ENCODE results near the gene CT45A8. TPM values are rescaled to one million over a fixed set of nuclear protein-coding genes. Genes with fewer than 3 reads are reported as not detected.
"Not testable (repeated sequence)": the region's sequence is repeated elsewhere in the genome, so short reads cannot be mapped to it uniquely, and the experiment has no call there.

The CT45A8 gene
- not detected for total RNA-seq

- H3K36me3 Mint-ChIP-seq (ENCODE audit: low read depth); H3K4me3 Mint-ChIP-seq; H3K27ac Mint-ChIP-seq; H3K9me3 Mint-ChIP-seq (ENCODE audit: low read depth); ATAC-seq; H3K4me1 Mint-ChIP-seq; DNase-seq; H3K27me3 Mint-ChIP-seq; CTCF ChIA-PET; intact Hi-C loops (cut with DNase I, micrococcal nuclease); POLR2A ChIA-PET: not testable (repeated sequence)
Observed at GRCh38 chrX:135854438-135854837, at the start of gene CT45A8. CT45A8 (minus strand) TSS chrX:135854538; CDS start chrX:135850783, 3,755 bp downstream.

DNA sequence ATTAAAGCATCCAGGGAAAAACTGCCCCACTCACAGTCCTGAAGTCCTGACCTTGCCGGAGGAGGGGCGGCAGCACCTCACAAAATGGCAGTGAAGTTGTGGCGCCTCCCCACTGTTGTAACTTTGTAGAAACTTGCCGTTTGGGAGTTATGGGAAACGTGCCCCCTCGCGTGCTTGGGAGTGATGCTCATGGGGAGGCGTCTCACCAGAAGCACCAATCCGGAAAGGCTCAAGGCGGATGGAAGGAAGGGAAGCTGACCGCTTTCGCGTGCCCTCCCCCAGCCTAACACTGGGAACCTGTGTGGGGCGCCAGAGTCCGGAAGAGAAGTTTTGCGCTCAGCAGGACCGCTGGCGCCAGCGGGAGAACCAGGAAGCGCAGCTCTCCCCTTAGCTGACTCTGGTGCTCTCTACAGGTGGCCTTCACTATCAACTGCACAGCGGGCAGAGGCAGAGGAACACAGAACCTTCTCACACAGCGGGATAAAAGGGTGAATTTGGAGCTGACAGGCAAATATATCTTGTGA lies 39.0 kb upstream of the CT45A8 start, which contains the start of the genes CT45A10 and SAGE1:
Gene CT45A10, minus strand, starts transcription at position 151 of the 524 bp plus-strand sequence. CDS start 8,100 bp downstream, outside the sequence.
Gene SAGE1, plus strand, starts transcription at position 423 of the 524 bp plus-strand sequence. CDS start 2,527 bp downstream, outside the sequence.
- no peak within 1 kb of the TSS for H3K27ac Mint-ChIP-seq
- no peaks in the 10 kb centered on the region for H3K4me1 Mint-ChIP-seq
- no peak for ATAC-seq
- no peaks in the 10 kb centered on the region for H3K27me3 Mint-ChIP-seq
- DNase-seq = no peak
- no peaks in the 10 kb centered on the region for H3K9me3 Mint-ChIP-seq (ENCODE audit: low read depth)
- ChIA-PET POLR2A (no interaction called here), CTCF (interaction anchor here (0.6 kb wide), 1 partner anchor 10 kb away, joined by 3 read pairs; no protein-coding TSS in a partner anchor)
- H3K36me3 Mint-ChIP-seq (ENCODE audit: low read depth) = no peaks in the 10 kb centered on the region
- intact Hi-C loops (cut with DNase I, micrococcal nuclease) = no loop called here
- H3K4me3 Mint-ChIP-seq = no peak within 1 kb of the TSS

- Mint-ChIP-seq H3K36me3 (ENCODE audit: low read depth) (no peaks in the 10 kb centered on the region), H3K4me1 (no peaks in the 10 kb centered on the region), H3K27me3 (no peaks in the 10 kb centered on the region), H3K27ac (no peak overlapping the region), H3K9me3 (ENCODE audit: low read depth) (no peaks in the 10 kb centered on the region), H3K4me3 (no peak overlapping the region)
- ChIA-PET POLR2A (no interaction called here), CTCF (no interaction called here)
- no peak for DNase-seq
- intact Hi-C loops (cut with DNase I, micrococcal nuclease) = no loop called here
- ATAC-seq = no peak
Observed at GRCh38 chrX:135892781-135893180, 38.4 kb upstream of the CT45A8 start.

- CTCF ChIA-PET = interaction anchor here (1.2 kb wide), 1 partner anchor 9 kb away, joined by 3 read pairs; no protein-coding TSS in a partner anchor
- ATAC-seq = no peak
- Mint-ChIP-seq H3K4me3 (no peak overlapping the region), H3K36me3 (ENCODE audit: low read depth) (no peaks in the 10 kb centered on the region), H3K9me3 (ENCODE audit: low read depth) (no peaks in the 10 kb centered on the region), H3K27me3 (no peaks in the 10 kb centered on the region), H3K4me1 (no peaks in the 10 kb centered on the region), H3K27ac (no peak overlapping the region)
- no peak for DNase-seq
- intact Hi-C loops (cut with DNase I, micrococcal nuclease) = no loop called here
- POLR2A ChIA-PET = no interaction called here
Observed at GRCh38 chrX:135890087-135890585, 35.8 kb upstream of the CT45A8 start.

DNA sequence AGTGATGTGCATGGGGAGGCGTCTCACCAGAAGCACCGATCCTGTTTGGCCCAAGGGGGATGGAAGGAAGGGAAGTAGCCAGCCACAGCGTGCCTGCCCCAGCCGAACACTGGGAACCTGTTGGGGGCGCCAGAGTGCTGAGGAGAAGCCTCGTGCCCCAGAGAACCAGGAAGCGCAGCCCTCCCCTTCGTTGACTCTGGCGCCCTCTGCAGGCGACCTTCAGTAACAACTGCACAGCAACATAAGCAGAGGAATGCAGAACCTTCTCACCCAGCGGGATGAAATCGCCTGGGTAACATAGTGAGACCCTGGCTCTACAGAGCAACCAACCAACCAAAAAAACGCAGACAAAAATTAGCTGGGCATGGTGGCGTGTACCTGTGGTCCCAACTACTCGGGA lies 34.6 kb upstream of the CT45A8 start:
- H3K9me3 Mint-ChIP-seq (ENCODE audit: low read depth); intact Hi-C loops (cut with DNase I, micrococcal nuclease); H3K36me3 Mint-ChIP-seq (ENCODE audit: low read depth); H3K27ac Mint-ChIP-seq; ATAC-seq; CTCF ChIA-PET; H3K27me3 Mint-ChIP-seq; H3K4me1 Mint-ChIP-seq; H3K4me3 Mint-ChIP-seq; POLR2A ChIA-PET: not testable (repeated sequence)
- DNase-seq = peak; percentile 77

GRCh38 chrX:135888230-135888629 lies 33.9 kb upstream of the CT45A8 start:
- ATAC-seq; H3K4me3 Mint-ChIP-seq; H3K27ac Mint-ChIP-seq; CTCF ChIA-PET; H3K27me3 Mint-ChIP-seq; DNase-seq; POLR2A ChIA-PET; H3K4me1 Mint-ChIP-seq; intact Hi-C loops (cut with DNase I, micrococcal nuclease); H3K9me3 Mint-ChIP-seq (ENCODE audit: low read depth); H3K36me3 Mint-ChIP-seq (ENCODE audit: low read depth): not testable (repeated sequence)

DNA sequence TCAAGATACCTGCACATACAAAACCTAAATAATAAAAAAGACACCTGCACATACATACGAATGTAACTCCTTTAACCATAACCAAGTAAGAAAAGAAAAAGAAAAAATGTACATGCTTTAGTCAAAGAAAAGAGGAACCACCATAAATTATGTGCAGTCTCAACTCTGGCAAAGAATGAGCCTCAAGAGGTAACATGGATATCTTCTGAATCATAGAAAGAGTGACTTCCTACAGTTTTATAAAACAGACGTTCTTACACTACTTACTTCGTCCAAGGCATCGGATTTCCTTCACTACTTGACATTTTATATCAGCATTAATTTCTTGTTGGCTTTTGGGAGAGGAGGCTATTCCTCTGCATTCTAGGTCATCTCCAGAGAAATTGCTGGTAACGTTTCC lies 28.4 kb upstream of the CT45A8 start:
- intact Hi-C loops (cut with DNase I, micrococcal nuclease); POLR2A ChIA-PET; ATAC-seq: not testable (repeated sequence)

GRCh38 chrX:135871712-135872111 lies 17.4 kb upstream of the CT45A8 start, which contains the start of gene CT45A9:
CT45A9 (minus strand) TSS chrX:135871812; CDS start chrX:135868061, 3,751 bp downstream.
- intact Hi-C loops (cut with DNase I, micrococcal nuclease); H3K4me3 Mint-ChIP-seq; POLR2A ChIA-PET; H3K36me3 Mint-ChIP-seq (ENCODE audit: low read depth); ATAC-seq; H3K4me1 Mint-ChIP-seq; H3K27ac Mint-ChIP-seq; H3K9me3 Mint-ChIP-seq (ENCODE audit: low read depth); CTCF ChIA-PET; DNase-seq; H3K27me3 Mint-ChIP-seq: not testable (repeated sequence)

More for the DNA sequence above, 28.4 kb upstream of the CT45A8 start:
- H3K9me3 Mint-ChIP-seq (ENCODE audit: low read depth); DNase-seq; H3K36me3 Mint-ChIP-seq (ENCODE audit: low read depth); H3K27me3 Mint-ChIP-seq; CTCF ChIA-PET; H3K27ac Mint-ChIP-seq; H3K4me3 Mint-ChIP-seq; H3K4me1 Mint-ChIP-seq: not testable (repeated sequence)

GRCh38 chrX:135837180-135837579 lies 17.2 kb downstream of the CT45A8 start, which contains the start of gene CT45A7:
CT45A7 (minus strand) TSS chrX:135837280; CDS start chrX:135833533, 3,747 bp downstream.
- CTCF ChIA-PET; H3K4me1 Mint-ChIP-seq; H3K4me3 Mint-ChIP-seq; POLR2A ChIA-PET; H3K36me3 Mint-ChIP-seq (ENCODE audit: low read depth); H3K9me3 Mint-ChIP-seq (ENCODE audit: low read depth); H3K27me3 Mint-ChIP-seq; H3K27ac Mint-ChIP-seq; DNase-seq; intact Hi-C loops (cut with DNase I, micrococcal nuclease); ATAC-seq: not testable (repeated sequence)

DNA sequence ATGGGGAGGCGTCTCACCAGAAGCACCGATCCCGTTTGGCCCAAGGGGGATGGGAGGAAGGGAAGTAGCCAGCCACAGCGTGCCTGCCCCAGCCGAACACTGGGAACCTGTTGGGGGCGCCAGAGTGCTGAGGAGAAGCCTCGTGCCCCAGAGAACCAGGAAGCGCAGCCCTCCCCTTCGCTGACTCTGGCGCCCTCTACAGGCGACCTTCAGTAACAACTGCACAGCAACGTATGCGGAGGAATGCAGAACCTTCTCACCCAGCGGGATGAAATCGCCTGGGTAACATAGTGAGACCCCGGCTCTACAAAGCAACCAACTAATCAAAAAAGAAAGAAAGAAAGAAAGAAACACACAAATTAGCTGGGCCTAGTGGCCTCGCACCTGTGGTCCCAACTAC lies 34.4 kb downstream of the CT45A8 start, which contains the start of gene CT45A2:
Gene CT45A2, minus strand, starts transcription at position 101 of the 400 bp plus-strand sequence. CDS start 3,747 bp downstream, outside the sequence.
- H3K4me1 Mint-ChIP-seq, CTCF ChIA-PET: not testable (repeated sequence)

DNA sequence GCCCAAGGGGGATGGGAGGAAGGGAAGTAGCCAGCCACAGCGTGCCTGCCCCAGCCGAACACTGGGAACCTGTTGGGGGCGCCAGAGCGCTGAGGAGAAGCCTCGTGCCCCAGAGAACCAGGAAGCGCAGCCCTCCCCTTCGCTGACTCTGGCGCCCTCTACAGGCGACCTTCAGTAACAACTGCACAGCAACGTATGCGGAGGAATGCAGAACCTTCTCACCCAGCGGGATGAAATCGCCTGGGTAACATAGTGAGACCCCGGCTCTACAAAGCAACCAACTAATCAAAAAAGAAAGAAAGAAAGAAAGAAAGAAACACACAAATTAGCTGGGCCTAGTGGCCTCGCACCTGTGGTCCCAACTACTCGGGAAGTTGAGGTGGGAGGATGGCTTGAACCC lies 51.7 kb downstream of the CT45A8 start, which contains the start of gene CT45A6:
Gene CT45A6, minus strand, starts transcription at position 101 of the 400 bp plus-strand sequence. CDS start 3,794 bp downstream, outside the sequence.
- H3K36me3 Mint-ChIP-seq (ENCODE audit: low read depth); ATAC-seq; CTCF ChIA-PET; POLR2A ChIA-PET; intact Hi-C loops (cut with DNase I, micrococcal nuclease); H3K27me3 Mint-ChIP-seq; DNase-seq; H3K4me3 Mint-ChIP-seq; H3K9me3 Mint-ChIP-seq (ENCODE audit: low read depth); H3K4me1 Mint-ChIP-seq; H3K27ac Mint-ChIP-seq: not testable (repeated sequence)

More for the DNA sequence above, 34.4 kb downstream of the CT45A8 start, which contains the start of gene CT45A2:
- DNase-seq; H3K9me3 Mint-ChIP-seq (ENCODE audit: low read depth); H3K27ac Mint-ChIP-seq; H3K4me3 Mint-ChIP-seq; POLR2A ChIA-PET; H3K27me3 Mint-ChIP-seq; intact Hi-C loops (cut with DNase I, micrococcal nuclease); H3K36me3 Mint-ChIP-seq (ENCODE audit: low read depth); ATAC-seq: not testable (repeated sequence)
